Muscle of leg (tissue), 11 donors: ENCODE measurements around the gene CLSTN3. TPM values are rescaled to one million over a fixed set of nuclear protein-coding genes. Genes with fewer than 3 reads are reported as not detected.

Experiments used
- DNase-seq: peaks from one replicate; pipeline ENCODE4 v3.0.0; 2013
- H3K27ac ChIP-seq: one replicate; pipeline ENCODE4 v1.5.1; 2013; ENCODE audit warnings: mild to moderate bottlenecking, low read length, control low read depth
- H3K27me3 ChIP-seq: one replicate; pipeline ENCODE4 v1.6.1; 2013; ENCODE audit warnings: low read length; ENCODE audit not compliant: control insufficient read depth, insufficient read depth
- H3K36me3 ChIP-seq: one replicate; pipeline ENCODE4 v1.6.1; 2013; ENCODE audit warnings: low read length; ENCODE audit not compliant: control insufficient read depth, insufficient read depth
- H3K4me1 ChIP-seq: one replicate; pipeline ENCODE4 v1.6.1; 2013; ENCODE audit warnings: low read length; ENCODE audit not compliant: control insufficient read depth, insufficient read depth
- H3K4me3 ChIP-seq: one replicate; pipeline ENCODE4 v1.5.1; 2013; ENCODE audit warnings: low read length, control low read depth
- H3K9me3 ChIP-seq: replicated peaks from 2 replicates; pipeline ENCODE4 v1.6.1; 2013; ENCODE audit warnings: low read depth, low read length; ENCODE audit not compliant: control insufficient read depth
- WGBS: methylation state at CpG from one replicate; pipeline ENCODE4 v1.1.5; 2013; ENCODE audit warnings: missing lambda C conversion rate; ENCODE audit not compliant: insufficient coverage; 5-methylcytosine and 5-hydroxymethylcytosine counted together
- polyA plus RNA-seq, 8 donors: library from polyadenylated mRNA; unstranded; fragments of 120-200 nt; gene quantifications; one replicate each; pipeline versions ENCODE4 v1.2.1 to v1.2.3, GENCODE V29; 2013; ENCODE audit warnings: inconsistent platforms in 1 of 8, low replicate concordance in 1 of 8; ENCODE audit not compliant: insufficient read length in 8 of 8, insufficient read depth in 1 of 8
- total RNA-seq: library from RNA; stranded (reverse); fragments of 120-200 nt; gene quantifications from one replicate; pipeline ENCODE4 v1.2.4, GENCODE V29; 2013

Gene CLSTN3
- total and polyA plus RNA-seq, 9 donors, result 7.2 to 27.2 (median 20.5) TPM

DNA sequence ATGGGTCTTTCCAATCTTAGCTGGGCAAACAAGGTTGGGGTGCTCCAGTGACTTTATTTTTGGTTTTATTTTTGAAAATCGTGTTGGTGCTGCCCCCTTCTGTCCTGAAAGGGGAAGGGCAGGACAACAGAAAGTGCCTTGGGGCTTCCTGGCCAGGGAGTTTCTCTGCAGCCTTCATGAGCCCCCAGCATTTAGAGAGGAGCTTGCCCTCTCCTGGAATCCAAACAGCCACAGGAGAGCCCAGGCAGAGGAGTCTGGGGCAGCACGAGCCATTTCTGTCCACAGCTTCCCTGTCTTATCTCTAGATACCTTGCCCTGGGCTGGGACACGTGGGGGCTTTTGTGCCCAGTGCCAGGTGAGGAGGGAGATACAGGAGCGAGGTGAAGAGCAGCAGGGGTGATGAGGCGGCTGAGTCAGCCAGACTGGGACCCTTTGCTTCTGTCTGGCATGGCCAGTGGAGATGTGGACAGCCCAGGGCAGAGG lies 16.7 kb upstream of the CLSTN3 start:
- Histone ChIP-seq H3K27me3 (peaks cover 2% of the 10 kb centered on the region), H3K4me1 (peaks cover 26% of the 10 kb centered on the region), H3K27ac (no peak overlapping the region), H3K9me3 (no peaks in the 10 kb centered on the region), H3K36me3 (peaks cover 2% of the 10 kb centered on the region), H3K4me3 (no peak overlapping the region)
- peak; percentile 61 for DNase-seq
- WGBS, result 0% methylated on average over 1 of the region's 5 CpGs

DNA sequence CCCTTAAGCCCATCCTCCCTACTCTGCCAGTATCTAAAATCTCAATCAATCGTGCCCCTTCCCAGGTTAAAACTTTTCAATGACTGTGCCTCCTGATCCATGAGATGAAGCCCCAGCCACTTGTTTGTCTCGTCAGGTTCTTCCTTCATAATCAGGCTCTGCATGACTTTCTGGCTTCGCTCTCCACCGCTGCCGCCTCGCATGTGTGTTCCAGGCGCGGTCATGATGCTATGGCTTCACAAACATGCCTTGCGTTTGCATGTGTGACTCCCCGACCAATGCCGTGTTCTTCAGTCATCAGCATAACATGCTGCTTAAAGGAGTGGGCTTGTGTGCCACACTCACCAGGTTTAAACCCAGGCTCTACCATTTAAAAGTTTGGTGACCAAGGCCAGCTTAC lies 16.2 kb upstream of the CLSTN3 start:
- no peak for DNase-seq
- Histone ChIP-seq H3K36me3 (peaks cover 2% of the 10 kb centered on the region), H3K9me3 (no peaks in the 10 kb centered on the region), H3K27ac (no peak overlapping the region), H3K4me1 (peaks cover 22% of the 10 kb centered on the region), H3K4me3 (no peak overlapping the region), H3K27me3 (peaks cover 2% of the 10 kb centered on the region)
- 84% methylated on average over 11 of the region's 11 CpGs for WGBS

DNA sequence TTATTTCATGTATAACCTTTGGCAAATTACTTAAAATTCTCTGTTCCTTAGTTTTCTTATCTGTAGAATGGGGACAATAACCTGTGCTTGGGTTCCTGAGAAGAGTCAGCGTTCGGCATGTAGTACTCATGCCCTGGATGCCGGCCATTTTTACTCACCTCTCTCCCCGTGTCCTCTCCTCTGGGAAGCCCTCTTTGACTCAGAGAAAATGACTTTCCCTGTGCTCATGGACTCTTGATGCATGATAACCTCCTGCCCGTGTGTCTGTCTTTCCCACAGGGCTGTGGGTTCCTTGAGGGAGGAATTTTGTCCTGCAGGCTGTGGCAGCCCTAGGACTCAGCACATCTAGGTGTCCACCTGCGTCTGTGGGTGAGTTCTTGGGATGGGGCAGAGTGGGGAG lies 15.3 kb upstream of the CLSTN3 start:
- H3K4me3 ChIP-seq, result no peak overlapping the region
- no peak for DNase-seq
- peaks cover 2% of the 10 kb centered on the region for H3K36me3 ChIP-seq
- H3K27me3 ChIP-seq, result peaks cover 2% of the 10 kb centered on the region
- H3K9me3 ChIP-seq, result no peaks in the 10 kb centered on the region
- peaks cover 16% of the 10 kb centered on the region for H3K4me1 ChIP-seq
- H3K27ac ChIP-seq, result no peak overlapping the region
- 60% methylated on average over 2 of the region's 6 CpGs for WGBS

DNA sequence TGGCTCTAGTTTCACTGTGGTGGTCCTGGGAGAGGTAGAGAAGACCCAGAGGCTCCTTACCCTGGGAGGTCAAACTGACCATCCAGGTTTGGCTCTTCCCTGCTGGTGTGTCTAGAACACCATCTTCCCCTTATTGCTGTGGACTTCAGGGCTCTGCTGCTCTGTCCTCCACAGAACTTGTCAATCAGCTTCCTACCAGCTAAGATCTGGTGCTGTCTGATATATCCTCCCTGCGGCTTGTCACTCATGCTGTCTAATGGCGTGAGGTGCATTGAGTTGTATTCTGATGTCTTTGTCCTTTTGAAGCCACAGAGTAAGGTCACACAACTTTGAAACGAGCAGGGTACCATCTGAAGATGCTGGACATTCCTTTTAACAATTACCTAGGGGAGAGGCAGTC lies 14.0 kb upstream of the CLSTN3 start:
- Histone ChIP-seq H3K27ac (no peak overlapping the region), H3K36me3 (peaks cover 2% of the 10 kb centered on the region), H3K4me3 (no peak overlapping the region), H3K4me1 (peaks cover 14% of the 10 kb centered on the region), H3K9me3 (no peaks in the 10 kb centered on the region), H3K27me3 (peaks cover 2% of the 10 kb centered on the region)
- no CpG with 5 or more reads among the region's 3 CpGs for WGBS
- no peak for DNase-seq

DNA sequence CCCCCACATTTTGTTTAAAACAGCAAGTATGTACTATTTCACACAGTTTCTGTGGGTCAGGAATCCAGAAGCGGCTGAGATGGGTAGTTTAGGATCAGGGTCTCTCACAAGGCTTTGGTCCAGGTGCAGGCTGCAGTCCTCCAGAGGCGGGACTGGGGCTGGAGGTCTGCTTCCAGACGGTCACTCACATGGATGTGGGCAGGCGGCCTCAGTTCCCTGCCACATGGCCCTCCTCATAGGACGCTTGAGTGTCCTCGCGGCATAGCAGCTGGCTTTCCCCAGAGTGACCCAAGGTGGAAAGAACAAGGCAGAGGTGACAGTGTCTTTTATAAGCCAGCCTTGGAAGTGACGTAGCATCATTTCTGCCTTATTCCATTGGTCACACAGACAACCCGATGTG lies 13.3 kb upstream of the CLSTN3 start:
- no peak for DNase-seq
- no peak overlapping the region for H3K4me3 ChIP-seq
- H3K27ac ChIP-seq, result no peak overlapping the region
- H3K4me1 ChIP-seq, result peaks cover 18% of the 10 kb centered on the region
- H3K9me3 ChIP-seq, result no peaks in the 10 kb centered on the region
- no peaks in the 10 kb centered on the region for H3K27me3 ChIP-seq
- H3K36me3 ChIP-seq, result peaks cover 2% of the 10 kb centered on the region
- WGBS, result 80% methylated on average over 7 of the region's 9 CpGs

DNA sequence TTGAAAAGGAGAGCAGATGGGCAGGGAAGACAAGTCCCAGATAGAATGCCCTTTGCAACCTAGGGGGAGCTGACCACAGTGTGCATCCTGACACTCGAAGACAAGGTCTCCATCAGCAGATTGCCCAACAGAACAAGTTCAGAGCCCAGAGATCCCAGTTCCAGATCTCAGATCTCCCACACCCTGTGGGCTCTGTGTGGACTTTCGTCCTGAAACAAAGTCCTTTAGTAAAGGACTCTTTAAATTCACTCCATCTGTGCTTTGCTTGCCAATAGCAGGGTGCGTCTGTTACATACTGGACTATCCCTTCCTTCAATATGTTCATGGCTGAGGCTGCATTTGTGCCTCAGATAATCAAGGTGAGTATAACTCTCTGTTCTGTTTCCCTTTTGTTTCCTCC lies 12.5 kb upstream of the CLSTN3 start:
- Histone ChIP-seq H3K4me1 (peaks cover 20% of the 10 kb centered on the region), H3K36me3 (peaks cover 2% of the 10 kb centered on the region), H3K27me3 (no peaks in the 10 kb centered on the region), H3K27ac (no peak overlapping the region), H3K9me3 (no peaks in the 10 kb centered on the region), H3K4me3 (no peak overlapping the region)
- DNase-seq, result no peak
- 85% methylated on average over 1 of the region's 3 CpGs for WGBS

DNA sequence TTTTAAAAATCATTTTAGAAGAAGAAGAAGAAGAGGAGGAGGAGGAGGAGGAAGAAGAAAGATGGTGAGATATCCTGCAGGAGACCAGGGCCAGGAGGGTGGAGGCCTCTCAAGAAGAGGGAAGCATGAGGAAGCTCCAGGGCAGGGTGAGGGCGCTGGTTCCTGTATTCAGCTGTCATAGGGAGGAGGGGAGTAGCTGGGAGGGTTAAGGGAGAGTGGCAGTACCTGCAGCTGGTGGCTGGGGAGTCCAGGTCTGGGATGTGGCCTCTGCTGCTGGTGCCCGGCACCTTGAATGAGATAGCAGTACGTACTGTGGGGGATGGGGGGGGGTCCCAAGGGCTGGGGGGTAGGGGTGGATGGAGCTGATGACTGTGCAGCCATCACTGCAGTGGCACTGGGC lies 11.3 kb upstream of the CLSTN3 start:
- no peak overlapping the region for H3K27ac ChIP-seq
- H3K27me3 ChIP-seq, result no peaks in the 10 kb centered on the region
- DNase-seq, result no peak
- 76% methylated on average over 3 of the region's 3 CpGs for WGBS
- H3K9me3 ChIP-seq, result no peaks in the 10 kb centered on the region
- peaks cover 2% of the 10 kb centered on the region for H3K36me3 ChIP-seq
- H3K4me3 ChIP-seq, result no peak overlapping the region
- H3K4me1 ChIP-seq, result peaks cover 22% of the 10 kb centered on the region

DNA sequence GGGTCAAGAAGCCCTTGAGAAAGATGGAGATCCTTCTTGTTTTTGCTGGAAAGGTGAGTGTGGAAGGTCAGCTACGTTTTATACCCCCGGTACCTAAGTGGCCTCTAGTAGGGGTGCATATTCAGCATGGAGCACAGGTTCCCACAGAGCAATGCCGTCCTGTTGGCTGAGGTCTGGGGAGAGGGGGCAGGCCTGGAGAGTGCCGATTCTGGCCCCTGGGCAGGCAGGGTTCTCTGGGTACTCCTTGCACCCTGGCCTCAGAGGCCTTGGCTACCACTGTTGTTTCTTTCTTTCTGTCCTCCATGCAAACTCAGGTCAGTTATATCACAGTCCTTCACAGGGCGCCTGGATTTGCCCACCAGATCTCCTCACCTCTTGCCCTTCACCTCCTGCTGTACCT lies 10.0 kb upstream of the CLSTN3 start:
- peaks cover 5% of the 10 kb centered on the region for H3K27me3 ChIP-seq
- no peak overlapping the region for H3K27ac ChIP-seq
- peaks cover 22% of the 10 kb centered on the region for H3K4me1 ChIP-seq
- H3K4me3 ChIP-seq, result no peak overlapping the region
- no peaks in the 10 kb centered on the region for H3K9me3 ChIP-seq
- WGBS, result 81% methylated on average over 5 of the region's 5 CpGs
- no peak for DNase-seq
- H3K36me3 ChIP-seq, result no peaks in the 10 kb centered on the region

DNA sequence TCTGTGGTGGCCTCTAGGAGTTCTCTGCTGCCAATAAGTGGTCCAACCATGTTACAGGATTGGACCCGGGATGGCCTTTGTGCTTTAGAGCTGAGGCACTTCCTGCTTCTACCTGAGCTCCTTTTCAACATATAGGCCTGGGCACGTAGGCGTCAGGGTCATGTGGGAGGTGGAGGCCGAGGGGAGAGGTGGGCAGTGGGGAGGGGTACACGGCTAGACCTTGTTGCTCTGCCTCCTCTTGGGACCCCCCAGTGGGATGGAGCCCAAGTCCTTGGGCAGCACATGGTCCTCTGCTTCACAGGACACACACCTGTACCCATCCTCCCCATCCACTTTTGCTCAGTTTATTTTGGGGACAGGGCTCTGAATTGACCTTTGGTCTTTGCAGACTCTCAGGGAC lies 8.8 kb upstream of the CLSTN3 start:
- no peak overlapping the region for H3K27ac ChIP-seq
- no peaks in the 10 kb centered on the region for H3K9me3 ChIP-seq

DNA sequence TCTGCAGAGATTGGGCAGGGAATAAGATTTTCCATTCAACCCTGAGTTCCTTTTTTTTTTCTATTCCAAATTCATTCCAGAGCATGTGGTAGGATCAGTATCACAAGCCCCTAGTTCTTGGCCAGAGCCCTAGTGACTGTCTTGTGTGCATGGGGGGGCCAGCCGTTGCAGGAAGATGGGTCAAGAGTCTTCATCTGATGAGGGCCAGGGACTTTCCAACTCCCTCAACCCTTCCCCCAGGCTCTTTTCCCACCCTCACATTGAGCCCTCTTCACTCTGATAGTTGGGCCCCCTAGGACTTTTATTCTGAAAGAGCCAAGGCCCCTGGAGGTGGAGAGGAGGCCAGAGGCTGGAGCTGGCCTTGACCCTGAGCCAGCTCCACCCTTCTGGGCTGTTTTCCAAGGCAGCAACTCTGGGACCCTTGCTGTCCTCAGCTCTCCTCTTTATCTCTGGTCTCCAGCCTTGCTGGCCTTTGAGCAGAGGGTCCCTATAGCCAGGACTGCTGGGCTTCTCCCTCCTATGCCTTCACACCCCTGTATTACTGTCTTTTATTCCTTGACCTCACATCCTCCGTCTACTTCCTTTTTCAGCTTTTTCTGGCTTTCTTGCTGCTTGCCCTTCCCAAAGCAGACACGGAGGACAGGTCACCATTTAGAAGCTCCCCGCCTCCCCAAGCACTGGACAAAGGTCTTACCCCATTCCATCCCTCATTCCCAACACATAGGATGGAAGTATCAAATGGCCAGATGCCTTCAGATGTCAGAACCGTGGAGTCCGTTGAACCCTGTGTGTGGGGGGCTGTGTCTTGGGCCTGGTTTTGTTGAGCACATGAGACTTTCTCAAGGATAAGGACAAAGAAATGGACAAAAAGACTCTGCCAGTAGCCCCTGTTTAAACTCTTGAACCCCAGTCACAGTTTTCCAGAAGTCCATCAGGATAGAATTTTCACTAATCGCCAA lies 7.1 kb upstream of the CLSTN3 start:
- peak; percentile 90 for DNase-seq
- Histone ChIP-seq H3K27ac (peak overlapping the region; percentile 59), H3K27me3 (peaks cover 7% of the 10 kb centered on the region), H3K9me3 (no peaks in the 10 kb centered on the region), H3K4me3 (no peak overlapping the region), H3K4me1 (peaks cover 23% of the 10 kb centered on the region), H3K36me3 (no peaks in the 10 kb centered on the region)
- 29% methylated on average over 3 of the region's 7 CpGs for WGBS

More for the DNA sequence above, 8.8 kb upstream of the CLSTN3 start:
- Histone ChIP-seq H3K4me1 (peaks cover 22% of the 10 kb centered on the region), H3K36me3 (no peaks in the 10 kb centered on the region), H3K27me3 (peaks cover 5% of the 10 kb centered on the region), H3K4me3 (no peak overlapping the region)
- no peak for DNase-seq
- WGBS, result 86% methylated on average over 1 of the region's 5 CpGs
